GM15510 (cell line): Measurements from ENCODE around the gene FAM234B.

Experiments used
- POLR2A ChIP-seq: IDR thresholded peaks from 3 replicates; pipeline ENCODE4 v1.6.1; 2011; ENCODE audit warnings: borderline replicate concordance; ENCODE audit not compliant: insufficient read length; ENCODE audit errors: extremely low read depth

FAM234B gene

GRCh38 chr12:13069380-13069779, 25.2 kb downstream of the FAM234B start:
- no peak for TF ChIP-seq POLR2A

DNA sequence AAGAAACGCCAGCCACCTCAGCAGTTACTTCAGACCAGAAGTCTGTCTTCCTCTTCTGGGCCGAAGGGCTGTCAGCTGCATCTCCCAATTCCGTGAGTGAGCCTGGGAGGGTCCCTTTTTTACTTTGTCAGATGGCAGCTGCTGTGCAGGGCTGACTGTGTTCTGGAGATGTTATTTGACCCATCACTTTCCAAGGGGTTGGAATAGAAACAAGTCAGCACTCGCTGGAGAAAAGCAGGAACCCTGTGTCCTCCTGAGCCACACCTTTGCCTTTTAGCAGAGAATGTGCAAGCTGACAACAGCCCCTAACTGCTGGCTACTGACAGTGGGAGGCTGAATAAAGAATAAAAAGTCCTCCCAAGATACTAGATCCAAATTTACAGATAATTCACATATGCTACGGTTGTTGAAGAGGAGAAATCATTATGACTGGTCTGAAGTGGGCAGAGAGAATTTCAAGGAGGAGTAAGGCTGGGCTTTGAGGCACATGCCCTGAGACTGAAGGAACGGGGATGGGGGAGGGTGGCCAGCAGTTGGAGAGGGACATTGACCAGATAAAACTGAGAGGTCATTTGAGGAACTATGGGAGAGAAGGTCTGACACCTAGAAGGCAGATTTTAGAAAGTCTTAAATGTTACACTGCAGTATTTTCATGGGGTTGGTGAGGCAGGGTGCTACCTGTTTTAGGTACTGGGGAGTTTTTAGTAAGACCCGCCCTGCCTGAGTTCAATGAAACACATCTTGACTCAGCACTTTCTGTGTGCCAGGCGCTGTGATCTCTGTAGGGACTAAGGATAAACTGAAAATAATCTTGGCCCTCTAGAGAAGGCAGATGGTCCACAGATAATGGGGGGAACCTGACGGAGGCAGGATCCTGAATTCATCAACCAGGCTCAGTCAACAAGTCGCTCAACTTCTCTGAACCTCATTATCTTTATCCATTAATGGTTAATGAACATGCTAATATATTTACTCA, 27.4 kb downstream of the FAM234B start:
- TF ChIP-seq POLR2A: no peak

- TF ChIP-seq POLR2A: no peak
Measured at GRCh38 chr12:13073173-13073572, 29.0 kb downstream of the FAM234B start.

GRCh38 chr12:13074396-13075117, 30.4 kb downstream of the FAM234B start:
- no peak for TF ChIP-seq POLR2A

- no peak for TF ChIP-seq POLR2A
Measured at GRCh38 chr12:13075118-13075480, 30.9 kb downstream of the FAM234B start.

DNA sequence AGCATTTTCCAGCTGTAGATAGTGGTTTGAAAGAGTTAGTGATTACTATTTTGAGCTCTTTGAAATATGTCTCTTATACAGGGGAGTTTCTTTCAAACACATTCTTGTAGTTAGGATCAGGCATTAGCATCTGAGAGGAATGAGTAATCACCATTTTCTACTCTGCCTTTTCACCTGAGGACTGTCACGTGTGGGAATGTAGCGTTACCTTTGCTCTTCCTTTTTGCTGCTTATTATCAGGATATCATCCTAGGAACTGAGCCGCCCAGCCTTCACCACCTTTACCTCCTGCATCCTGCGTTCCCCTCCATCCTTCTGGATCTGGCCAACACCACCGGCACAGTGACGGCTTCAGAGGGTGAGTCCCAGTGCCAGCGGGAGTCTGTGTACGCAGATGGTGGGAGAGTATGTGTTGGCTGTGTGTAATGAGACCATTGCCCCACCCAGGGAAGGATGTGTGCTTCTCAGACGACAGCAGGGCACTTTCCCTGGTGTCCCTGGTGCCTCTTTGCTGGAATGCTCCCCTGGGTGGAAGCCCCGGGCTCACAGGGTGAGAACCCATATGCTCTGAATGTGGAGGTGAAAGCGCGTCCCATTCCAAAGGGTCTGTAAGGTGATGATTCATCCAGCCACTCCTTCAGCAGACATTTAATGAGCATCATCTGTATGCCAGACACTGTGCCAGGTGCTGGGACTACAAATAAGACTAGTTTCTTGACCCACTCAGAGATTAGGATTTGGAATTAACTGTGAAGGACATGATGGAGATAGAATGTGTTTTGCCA, 31.8 kb downstream of the FAM234B start:
- no peak for TF ChIP-seq POLR2A

GRCh38 chr12:13079440-13079906, 35.3 kb downstream of the FAM234B start:
- no peak for TF ChIP-seq POLR2A

GRCh38 chr12:13080266-13080665, 36.1 kb downstream of the FAM234B start:
- TF ChIP-seq POLR2A: no peak

- no peak for TF ChIP-seq POLR2A
Measured at GRCh38 chr12:13082861-13083260, 38.7 kb downstream of the FAM234B start.

DNA sequence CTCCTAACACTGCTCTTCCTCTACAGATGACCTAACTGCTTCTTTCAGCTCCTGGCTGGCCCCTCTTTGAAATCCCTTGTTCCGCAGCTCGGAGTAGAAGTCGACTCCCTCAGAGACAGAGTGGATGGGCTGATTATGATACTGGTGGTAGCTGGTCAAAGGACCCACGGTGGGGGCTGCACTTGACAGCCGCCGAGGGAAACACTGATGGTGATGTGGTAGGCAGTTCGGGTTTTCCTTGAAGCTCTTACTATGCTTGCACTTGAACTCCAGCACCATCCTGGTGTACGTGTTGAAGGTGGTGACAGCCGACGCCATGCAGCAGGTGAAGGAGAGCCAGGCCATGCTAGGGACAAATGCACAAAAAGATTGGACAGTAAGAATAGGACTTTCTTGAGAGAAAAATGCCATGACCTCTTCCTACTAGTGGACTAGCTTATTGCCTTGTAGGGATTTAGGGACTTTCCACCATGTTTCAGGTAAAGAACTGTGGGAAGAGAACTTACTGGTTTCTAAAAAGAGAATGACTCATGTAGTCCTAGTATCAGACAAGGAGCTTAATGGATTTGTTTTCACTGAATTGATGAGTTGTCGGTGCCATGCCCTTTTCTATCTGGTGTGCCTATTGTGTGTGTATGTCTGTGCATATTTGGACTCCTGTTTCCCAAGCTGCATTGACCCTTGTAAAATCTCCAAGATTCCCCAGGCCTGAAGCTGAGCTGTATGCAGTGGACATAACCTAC, 40.9 kb downstream of the FAM234B start:
- TF ChIP-seq POLR2A: no peak

DNA sequence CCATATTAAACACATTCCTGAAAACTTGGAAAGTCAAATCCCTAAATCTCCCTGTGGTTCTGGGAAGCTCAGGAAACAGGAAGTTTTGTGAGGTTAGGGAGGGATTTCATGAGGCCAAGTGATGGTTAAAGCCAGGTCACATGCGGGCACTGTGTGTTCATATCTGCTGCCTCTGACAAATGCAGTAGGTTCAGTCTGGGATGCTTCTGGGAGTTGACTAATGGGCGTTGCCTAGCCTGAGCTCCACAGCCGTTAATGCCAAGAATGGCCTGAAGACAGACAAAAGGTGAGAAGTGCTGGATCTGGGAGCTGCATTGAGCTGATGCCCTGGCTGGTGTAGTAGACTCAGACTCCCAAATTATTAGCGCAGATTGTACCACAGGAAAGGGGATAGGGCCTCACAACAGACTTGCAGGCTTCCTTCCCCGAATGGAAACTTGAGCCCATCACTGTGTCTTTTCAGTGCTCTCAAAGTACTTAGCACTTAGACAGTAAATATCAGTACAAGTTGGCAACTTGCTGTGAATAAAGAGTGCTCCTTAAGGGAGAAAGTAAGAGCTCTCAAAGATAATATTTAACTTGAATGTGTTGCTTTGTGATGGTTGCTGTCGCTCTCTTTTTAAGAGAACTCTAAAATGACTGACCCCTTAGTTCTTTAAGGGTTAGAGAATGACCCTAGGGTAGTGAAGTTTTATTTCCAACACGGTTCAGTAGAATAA, 41.9 kb downstream of the FAM234B start:
- no peak for TF ChIP-seq POLR2A

DNA sequence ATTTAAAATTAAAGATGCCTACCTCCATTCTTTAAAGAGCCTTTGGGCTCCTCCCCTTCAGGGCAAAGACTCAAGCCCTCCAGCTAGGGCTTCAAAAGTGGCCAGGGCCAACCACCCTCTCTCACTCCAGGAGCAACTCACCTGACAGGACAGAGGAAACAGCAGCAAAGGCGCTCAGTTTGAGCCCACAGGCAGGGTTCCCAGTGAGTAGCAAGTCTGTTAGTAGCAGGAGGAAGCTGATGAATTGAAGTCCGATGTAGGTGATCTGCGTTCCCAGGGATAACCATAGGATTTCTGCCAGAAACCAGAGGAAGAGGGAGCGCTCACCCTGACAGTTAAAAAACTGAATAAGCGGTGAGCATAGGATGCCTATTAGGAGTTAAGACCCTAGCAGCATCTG, 43.6 kb downstream of the FAM234B start:
- TF ChIP-seq POLR2A: no peak

DNA sequence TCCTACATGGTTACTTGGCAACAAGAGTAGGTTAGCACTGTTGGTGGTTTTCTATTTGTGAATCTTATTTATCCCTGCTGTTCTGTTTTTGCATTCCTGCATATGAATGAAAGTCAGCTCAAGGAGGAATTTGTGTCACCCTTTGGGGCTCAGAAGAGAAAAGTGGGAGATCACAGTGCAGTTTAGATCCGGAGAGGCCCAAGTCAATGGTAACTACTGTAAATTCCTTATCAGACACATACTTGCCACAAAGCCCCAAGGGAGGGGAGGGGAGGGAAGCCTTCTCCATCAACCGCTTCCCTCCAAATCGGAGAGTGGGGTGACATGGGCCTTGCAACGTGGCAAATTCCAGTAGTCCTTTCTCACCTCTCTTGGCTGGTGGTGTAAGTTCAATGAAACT, 44.3 kb downstream of the FAM234B start:
- TF ChIP-seq POLR2A: no peak
